ENCODE measurements around the gene DAGLA. TPM values are rescaled to one million over a fixed set of nuclear protein-coding genes. Genes with fewer than 3 reads are reported as not detected.
"Not testable (repeated sequence)": the region's sequence is repeated elsewhere in the genome, so short reads cannot be mapped to it uniquely, and the experiment has no call there.

The DAGLA gene
- total RNA-seq, 1 donor from 2014 or later = 5.5 TPM

DNA sequence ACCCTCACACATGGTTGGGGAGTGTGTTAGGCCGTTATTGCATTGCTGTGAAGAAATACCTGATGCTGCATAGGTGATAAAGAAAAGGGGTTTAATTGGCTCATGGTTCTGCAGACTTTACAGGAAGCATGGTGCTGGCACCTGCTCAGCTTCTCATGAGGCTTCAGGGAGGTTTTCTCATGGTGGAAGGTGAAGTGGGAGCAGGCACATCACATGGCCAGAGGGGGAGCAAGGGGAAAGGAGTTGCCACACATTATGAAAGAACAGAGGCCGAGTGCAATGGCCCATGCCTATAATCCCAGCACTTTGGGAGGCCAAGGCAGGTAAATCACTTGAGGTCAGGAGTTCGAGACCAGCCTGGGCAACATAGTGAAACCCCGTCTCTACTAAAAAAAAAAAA lies 19.2 kb upstream of the DAGLA start:
- not testable (repeated sequence) for DNase-seq

DNA sequence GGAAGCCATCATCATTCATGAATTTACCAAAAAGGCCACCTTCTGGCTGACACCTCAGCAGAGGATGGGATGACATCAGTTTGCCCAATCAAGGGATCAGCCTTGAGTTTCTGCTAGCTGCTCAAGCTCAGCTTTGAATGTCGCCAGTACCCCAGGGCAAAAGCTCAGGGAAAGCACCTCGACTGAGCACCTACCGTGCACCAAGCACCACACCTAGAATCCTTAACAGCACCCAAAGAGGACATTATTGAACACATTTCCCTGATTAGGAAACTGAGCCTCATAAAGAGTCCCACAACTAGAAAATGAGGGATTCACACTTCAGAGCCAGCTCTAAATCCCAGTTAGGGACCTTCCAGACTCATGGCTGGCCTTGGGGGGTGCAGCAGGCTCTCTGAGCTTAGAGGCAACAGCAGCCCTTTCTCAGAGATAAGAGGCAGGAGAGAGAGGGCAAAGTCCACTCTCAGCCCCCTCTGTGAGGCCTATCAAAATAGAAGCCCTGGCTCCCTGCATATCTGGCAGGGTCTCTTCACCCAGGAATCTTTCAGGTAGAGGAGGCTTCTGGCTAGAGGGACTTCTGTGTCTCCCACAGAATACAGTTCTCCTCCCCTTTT lies 13.4 kb upstream of the DAGLA start:
- no peak for DNase-seq

GRCh38 chr11:61667684-61668305 lies 12.4 kb upstream of the DAGLA start:
- DNase-seq = no peak

DNA sequence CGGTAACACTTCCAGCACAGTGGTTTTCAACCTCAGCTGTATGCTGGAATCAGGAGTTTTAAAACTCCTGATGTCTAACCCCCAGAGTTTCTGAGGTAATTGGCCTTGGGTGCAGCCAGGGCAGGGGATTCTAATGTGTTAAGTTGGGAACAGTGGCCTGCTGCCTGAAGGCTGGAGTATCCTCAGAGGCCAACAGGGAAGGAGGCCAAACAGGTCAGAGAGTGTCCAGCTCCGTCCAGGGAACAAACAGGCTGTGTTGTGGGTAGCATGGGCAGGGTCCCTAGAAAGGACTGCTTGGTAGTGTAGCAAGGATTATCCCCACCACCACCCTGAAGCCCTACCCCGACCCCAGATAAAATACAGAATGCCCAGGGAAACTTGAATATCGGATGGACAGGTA lies 10.8 kb upstream of the DAGLA start:
- DNase-seq = no peak

GRCh38 chr11:61670626-61671025 lies 9.6 kb upstream of the DAGLA start:
- no peak for DNase-seq

DNA sequence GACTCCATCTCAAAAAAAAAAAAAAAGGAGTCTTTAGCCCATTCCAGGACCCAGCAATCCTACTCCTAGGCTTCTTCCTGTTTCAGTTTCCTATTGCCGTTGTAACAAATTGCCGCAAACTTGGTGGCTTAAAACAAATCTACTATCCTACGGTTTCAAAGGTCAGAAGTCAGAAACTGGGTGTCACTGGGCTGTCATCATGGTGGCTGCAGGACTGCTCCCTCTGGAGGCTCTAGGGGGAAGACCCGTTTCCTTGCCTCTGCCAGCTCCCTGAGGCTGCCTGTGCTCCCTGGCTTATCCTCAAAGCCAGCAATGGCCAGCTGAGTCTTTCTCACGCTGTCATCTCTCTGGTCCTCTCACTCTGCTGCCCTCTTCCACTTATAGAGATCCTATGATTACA lies 8.7 kb upstream of the DAGLA start:
- DNase-seq = no peak

GRCh38 chr11:61673946-61674467 lies 6.2 kb upstream of the DAGLA start:
- DNase-seq = not testable (repeated sequence)

GRCh38 chr11:61675826-61676225 lies 4.4 kb upstream of the DAGLA start:
- no peak for DNase-seq

DNA sequence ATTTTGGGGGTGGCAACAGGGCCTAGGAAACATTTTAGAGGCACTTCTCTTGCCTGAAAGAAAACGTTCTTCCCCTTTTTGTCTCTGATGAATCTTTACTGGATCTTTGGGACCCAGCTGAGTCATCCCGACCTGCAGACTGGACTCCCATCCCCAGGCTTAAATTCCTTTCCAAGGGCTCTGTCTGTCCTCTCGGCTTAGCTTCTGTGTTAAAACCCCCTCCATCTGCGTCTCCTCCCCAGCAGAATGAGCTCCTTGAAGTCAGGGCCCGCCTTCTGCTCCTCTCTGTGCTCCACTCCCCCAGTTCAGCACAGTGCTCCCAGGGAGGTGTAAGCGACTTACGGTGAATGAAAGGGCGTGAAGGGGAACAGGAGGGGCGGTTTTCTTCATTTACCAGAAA lies 895 bp upstream of the DAGLA start:
- no peak for DNase-seq

DNA sequence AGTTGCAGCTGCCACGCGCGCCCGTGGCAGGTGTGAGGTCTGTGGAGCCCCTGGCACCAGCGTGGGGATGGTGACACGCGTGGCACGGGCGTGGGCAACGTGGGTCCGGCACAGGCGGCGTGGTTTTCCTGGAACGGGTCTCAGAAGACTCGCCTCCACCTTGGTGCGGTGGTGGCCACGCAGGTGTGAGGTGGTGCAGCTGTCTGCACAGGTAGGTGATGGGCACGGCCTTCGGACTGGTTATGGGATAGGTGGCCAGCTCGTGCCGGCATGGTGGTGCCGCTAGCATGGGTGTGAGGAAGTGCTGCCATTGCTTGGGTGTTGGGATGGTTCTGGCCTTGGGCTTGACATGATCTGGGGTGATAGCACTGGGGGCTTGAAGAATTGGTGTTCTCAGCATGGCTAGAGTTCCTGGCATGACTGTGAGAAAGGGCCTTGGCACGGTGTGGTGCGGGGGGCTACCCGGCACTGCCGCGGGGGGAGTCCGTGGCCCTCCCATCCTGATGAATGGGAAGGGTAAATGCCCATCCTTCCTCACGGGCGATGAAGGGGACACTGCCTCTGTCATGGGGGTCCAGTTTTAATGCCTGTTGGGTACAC lies 531 bp downstream of the DAGLA start:
- no peak for DNase-seq

DNA sequence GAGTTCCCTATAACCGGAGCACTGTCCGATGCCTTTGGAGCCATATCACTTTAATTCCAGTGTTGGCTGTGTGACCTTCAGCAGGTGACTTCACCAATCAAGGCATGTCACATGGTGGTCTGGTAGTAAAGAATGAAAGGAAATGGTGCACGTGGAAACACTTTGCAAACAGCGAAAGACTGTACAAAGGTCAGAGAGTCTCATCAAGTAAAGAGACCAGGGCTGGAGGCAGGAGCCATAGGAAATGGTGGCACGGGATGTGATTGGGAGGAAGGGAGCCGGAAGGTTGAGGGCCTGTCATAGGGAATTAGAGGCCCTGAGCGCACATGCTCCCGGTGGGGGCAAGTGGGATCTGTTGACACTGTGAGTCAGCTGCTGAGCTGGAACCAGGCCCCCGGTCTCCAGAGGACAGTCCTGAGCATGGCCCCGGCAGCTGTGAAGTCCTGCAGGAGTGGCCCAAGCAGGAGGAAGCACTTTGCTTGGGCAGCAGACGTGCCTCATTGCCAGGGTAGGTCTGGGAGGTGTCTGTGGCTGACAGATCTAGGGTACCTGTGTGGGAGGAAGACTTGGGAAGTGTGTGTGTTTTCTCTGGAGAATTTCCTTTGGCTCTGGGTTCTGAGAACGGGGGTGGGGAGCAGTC lies 2.0 kb downstream of the DAGLA start:
- no peak for DNase-seq

DNA sequence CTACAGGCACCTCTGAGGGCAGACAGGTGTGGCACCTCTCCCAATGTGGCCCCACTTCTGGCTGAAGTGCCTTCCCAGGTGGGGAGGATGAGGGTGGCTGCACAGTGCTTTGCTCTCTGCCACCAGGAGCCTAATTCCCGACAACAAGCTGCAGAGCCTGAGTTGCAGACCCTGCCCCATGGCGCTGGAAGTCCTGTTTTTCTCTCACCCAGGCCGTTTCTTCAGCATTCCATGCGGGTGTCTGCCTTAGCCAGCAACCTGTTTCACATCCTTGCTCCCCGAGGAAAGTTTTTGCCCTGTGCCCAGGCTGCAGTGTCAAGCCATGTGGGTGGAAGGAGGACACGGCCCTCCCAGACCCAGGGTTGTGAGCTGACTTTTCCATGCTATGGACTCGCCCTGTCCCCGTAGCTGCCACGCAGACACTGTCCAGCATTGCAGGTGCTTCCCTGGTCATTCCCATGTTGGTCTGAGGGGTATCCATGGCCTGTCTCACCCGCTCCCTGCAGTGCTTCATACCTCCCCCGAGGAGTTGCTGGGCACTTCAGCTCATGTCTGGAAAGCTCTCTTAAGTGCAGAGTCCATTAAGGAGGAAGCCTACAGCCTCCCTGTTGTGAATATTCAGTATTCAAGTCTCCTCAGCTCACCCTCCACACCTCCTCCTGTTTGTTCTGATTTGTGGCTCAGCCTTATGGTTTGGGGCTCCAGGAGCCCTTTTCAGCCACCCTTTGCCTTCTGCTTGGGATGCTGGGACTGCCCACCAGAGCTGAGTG lies 2.9 kb downstream of the DAGLA start:
- no peak for DNase-seq

GRCh38 chr11:61683961-61684869 lies 4.0 kb downstream of the DAGLA start:
- DNase-seq = no peak

- DNase-seq = no peak
These were observed 4.9 kb downstream of the DAGLA start for GRCh38 chr11:61684870-61685616.

DNA sequence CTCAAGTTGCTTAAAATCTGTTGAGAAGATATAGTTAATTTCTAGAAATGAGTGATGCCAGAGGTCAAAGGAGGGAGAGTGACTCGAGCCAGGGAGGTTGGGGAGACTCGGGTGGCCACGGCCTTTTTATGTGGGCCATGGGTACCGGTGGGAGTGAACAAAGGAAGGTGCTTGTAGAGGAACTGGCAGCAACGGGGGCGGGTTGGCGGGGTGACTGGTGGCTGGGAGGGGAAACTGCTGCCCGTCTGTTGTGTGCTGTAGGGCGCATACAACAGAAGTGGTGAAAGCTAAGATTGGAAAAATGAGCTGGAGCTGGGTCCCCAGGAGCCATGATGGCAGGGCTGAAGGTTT lies 5.4 kb downstream of the DAGLA start:
- no peak for DNase-seq

- no peak for DNase-seq
These were observed 5.9 kb downstream of the DAGLA start for GRCh38 chr11:61686066-61686465.

GRCh38 chr11:61686469-61686868 lies 6.3 kb downstream of the DAGLA start:
- no peak for DNase-seq

DNA sequence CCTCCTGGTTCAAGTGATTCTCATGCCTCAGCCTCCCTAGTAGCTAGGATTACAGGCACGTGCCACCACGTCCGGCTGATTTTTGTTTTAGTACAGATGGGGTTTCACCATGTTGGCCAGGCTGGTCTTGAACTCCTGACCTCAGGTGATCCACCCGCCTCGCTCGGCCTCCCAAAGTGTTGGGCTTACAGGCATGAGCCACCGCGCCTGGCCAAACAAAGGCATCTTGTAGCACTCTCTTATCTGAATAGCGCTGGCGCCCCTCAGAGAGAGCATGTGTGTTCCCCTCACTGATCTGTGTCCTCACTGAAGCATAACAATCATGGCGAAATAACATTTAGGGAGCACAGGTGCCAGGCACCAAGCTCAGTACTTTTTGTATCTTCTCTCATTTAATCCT lies 7.2 kb downstream of the DAGLA start:
- no peak for DNase-seq

DNA sequence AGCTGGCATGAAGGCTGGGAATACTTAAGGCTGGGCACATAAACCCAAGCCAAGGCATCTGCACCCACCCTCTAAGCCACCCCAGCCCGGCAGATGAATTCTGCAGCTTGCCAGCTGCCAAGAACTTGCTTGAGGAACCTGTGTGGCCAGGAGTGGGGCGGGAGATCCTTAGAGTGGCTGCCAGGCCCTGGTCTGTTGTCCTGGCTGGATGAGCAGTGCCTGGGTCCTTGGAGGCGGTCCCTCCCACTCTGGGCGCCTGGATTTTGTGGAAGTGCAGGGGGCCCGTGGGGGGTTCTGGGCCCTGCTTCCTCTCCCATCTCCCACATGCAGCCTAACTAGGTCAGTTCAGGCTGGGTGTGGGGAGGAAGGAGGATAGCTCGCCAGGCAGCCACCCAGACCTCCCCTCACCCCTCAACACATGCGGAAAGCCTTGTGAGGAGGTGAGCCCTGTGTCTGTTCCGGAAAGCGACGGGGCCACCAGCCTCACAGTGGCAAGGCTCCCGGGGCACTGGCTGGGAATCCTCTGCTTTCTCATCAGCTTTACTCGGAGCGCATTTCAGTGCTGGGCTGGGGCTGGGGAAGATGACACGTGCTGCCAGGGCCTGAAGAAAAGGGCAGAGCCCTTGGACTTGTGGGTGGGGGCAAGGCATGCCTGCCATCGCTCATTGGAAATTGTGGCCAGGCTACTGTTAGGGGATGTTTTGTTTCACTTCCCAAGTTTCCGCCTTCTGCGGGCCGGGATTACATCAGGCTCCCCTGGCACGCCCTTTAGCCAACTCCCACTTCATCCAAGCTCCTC lies 8.4 kb downstream of the DAGLA start:
- DNase-seq = no peak

GRCh38 chr11:61689164-61689496 lies 8.9 kb downstream of the DAGLA start:
- no peak for DNase-seq
